ENCODE results near the gene THSD7A.

Gene THSD7A

DNA sequence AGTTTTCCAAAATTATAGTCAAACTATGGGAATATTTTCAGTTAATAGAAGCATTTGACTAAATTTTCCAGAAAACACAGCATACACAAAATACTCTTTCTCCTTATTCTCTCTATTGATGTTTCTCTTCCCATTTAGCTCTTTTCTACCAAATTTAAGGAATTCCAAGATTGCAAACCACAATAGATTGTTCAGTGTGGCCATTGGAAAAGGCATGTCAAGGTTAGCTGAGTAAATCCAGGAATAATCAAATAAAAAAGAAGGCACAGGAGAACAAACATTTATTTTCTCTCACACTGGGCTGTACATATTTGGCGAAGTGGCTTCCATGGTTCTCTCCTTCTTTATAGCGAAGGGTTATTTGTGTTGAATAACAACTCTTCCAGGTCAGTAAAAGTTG, 117.3 kb downstream of the THSD7A start:
- H3K27me3 Mint-ChIP-seq: no peaks in the 10 kb centered on the region
- H3K4me3 Mint-ChIP-seq: no peak overlapping the region
- no peak overlapping the region for H3K27ac Mint-ChIP-seq
- H3K36me3 Mint-ChIP-seq (ENCODE audit: low read depth): no peaks in the 10 kb centered on the region
- no peaks in the 10 kb centered on the region for H3K4me1 Mint-ChIP-seq
- DNase-seq (no peak), ATAC-seq (no peak)
- no peaks in the 10 kb centered on the region for H3K9me3 Mint-ChIP-seq

DNA sequence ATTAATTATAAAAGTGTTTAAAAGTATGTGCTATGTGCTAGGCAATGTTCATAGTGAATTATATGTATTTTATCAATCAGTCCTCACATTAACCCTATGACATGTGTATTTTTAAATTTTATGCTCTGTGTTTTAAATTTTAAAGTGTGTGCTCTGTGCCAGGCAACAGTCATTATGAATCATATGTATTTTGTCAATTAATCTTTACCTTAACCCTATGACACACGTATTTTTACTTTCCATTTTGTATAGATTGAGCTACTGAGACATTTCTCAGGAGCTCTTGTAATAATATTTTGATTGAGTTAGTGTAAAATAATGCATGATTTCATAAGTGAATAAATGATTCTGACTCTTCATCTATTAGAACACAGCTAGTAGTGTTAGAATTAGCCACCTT, 117.8 kb downstream of the THSD7A start:
- Mint-ChIP-seq H3K4me3 (no peak overlapping the region), H3K27me3 (no peaks in the 10 kb centered on the region), H3K9me3 (no peaks in the 10 kb centered on the region), H3K27ac (no peak overlapping the region), H3K36me3 (ENCODE audit: low read depth) (no peaks in the 10 kb centered on the region), H3K4me1 (no peaks in the 10 kb centered on the region)
- ATAC-seq (no peak), DNase-seq (no peak)

DNA sequence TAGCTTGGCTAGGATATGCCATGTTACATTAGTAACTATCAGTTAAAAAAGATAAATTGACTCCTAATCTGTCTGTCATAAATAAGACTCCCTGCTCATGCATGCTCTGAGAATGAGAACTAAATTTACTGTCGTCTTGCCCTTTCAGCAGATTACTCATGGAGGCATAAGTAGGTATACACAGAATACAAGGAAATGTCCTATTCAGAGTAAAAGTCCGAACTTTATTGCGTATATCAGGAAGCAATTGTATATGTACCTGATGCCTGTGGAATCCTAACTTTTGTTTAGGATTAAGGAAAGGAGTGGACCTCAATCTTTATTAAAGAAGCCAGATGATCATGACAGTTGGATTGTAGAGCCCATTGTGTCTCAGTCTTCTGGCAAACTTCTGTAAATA, 118.6 kb downstream of the THSD7A start:
- no peaks in the 10 kb centered on the region for H3K4me1 Mint-ChIP-seq
- ATAC-seq: no peak
- no peaks in the 10 kb centered on the region for H3K36me3 Mint-ChIP-seq (ENCODE audit: low read depth)
- no peak overlapping the region for H3K4me3 Mint-ChIP-seq
- no peaks in the 10 kb centered on the region for H3K27me3 Mint-ChIP-seq
- H3K27ac Mint-ChIP-seq: no peak overlapping the region
- no peak for DNase-seq
- H3K9me3 Mint-ChIP-seq: no peaks in the 10 kb centered on the region

- Mint-ChIP-seq H3K4me3 (no peak overlapping the region), H3K27me3 (no peaks in the 10 kb centered on the region), H3K9me3 (no peaks in the 10 kb centered on the region), H3K27ac (no peak overlapping the region), H3K36me3 (ENCODE audit: low read depth) (no peaks in the 10 kb centered on the region), H3K4me1 (no peaks in the 10 kb centered on the region)
- DNase-seq (no peak), ATAC-seq (no peak)
Measured at GRCh38 chr7:11710377-11710776, 121.6 kb downstream of the THSD7A start.

DNA sequence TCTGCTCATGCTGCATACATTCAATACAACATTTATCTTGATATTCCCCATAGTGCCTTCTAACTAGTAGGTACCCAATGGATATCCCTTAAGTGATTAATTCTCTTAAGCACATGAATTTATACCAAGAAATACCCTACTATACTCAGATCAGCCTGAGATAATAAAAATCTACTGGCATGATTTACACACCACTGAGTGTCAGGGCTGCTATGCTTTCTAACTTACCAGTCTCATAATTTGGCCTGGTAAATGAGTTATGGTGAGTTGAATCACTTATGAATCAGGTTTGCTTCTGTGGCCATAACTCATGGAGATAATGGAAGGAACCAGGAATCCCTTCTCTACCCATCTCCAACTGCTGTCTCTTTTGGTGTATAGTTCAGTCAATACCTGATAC, 122.8 kb downstream of the THSD7A start:
- no peak for DNase-seq

GRCh38 chr7:11707606-11708193, 124.3 kb downstream of the THSD7A start:
- no peak for ATAC-seq

More for the DNA sequence above, 122.8 kb downstream of the THSD7A start:
- no peak overlapping the region for H3K27ac Mint-ChIP-seq
- no peak for ATAC-seq
- no peaks in the 10 kb centered on the region for H3K9me3 Mint-ChIP-seq
- no peaks in the 10 kb centered on the region for H3K36me3 Mint-ChIP-seq (ENCODE audit: low read depth)
- H3K27me3 Mint-ChIP-seq: no peaks in the 10 kb centered on the region
- no peak overlapping the region for H3K4me3 Mint-ChIP-seq
- H3K4me1 Mint-ChIP-seq: no peaks in the 10 kb centered on the region

DNA sequence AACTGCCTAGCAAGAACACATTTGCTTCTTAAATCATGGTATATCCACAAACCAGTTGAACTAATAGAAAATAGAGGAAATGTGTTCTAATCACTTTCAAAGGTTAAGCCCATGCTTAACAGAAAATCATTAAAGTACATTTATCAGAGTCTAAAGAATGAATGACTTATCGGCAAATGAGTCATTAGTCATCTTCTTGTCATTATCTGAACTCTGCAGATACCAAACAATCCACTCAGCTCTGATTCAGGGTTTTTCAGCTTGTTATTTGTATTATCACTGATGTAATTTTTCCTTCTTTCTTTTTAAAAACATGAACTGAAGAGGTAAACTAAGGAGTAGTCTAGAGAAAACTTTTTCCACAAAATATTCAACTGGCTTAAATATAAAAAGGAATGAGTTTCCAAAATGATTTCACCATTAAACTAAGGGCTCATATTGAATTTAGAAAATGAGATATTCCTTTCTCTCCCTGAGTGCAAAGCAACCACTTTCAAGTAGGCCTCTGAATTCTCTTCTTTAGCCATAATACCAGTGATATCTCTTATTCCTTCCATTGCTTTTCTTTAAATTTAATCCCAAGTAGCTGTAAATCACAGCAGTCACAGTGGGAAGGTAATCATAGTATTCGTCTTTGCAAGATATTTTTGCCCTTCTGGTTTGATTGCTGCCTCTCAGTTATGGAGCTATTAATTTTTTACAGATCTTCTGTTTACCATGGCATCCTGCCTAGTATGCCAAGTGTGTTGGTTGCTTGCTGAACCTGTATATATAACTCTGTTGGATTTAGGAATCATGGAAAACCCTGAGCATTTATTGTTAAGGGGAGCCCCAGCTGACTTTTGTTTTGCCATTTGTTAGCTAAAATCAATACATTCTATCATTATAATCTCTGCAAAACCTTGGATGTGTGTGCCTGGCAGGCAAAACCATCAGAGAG, 125.1 kb downstream of the THSD7A start:
- Mint-ChIP-seq H3K36me3 (ENCODE audit: low read depth) (no peaks in the 10 kb centered on the region), H3K4me3 (no peak overlapping the region), H3K27ac (no peak overlapping the region), H3K9me3 (no peaks in the 10 kb centered on the region), H3K4me1 (no peaks in the 10 kb centered on the region), H3K27me3 (no peaks in the 10 kb centered on the region)
- no peak for DNase-seq
- no peak for ATAC-seq

More at GRCh38 chr7:11707606-11708193, 124.3 kb downstream of the THSD7A start:
- Mint-ChIP-seq H3K27me3 (no peaks in the 10 kb centered on the region), H3K4me1 (no peaks in the 10 kb centered on the region), H3K27ac (no peak overlapping the region), H3K36me3 (ENCODE audit: low read depth) (no peaks in the 10 kb centered on the region), H3K4me3 (no peak overlapping the region), H3K9me3 (no peaks in the 10 kb centered on the region)
- DNase-seq: no peak

- H3K4me1 Mint-ChIP-seq: no peaks in the 10 kb centered on the region
- no peak for ATAC-seq
- H3K36me3 Mint-ChIP-seq (ENCODE audit: low read depth): no peaks in the 10 kb centered on the region
- H3K27me3 Mint-ChIP-seq: no peaks in the 10 kb centered on the region
- no peaks in the 10 kb centered on the region for H3K9me3 Mint-ChIP-seq
- no peak for DNase-seq
- no peak overlapping the region for H3K27ac Mint-ChIP-seq
- no peak overlapping the region for H3K4me3 Mint-ChIP-seq
Measured at GRCh38 chr7:11703829-11704228, 128.2 kb downstream of the THSD7A start.

DNA sequence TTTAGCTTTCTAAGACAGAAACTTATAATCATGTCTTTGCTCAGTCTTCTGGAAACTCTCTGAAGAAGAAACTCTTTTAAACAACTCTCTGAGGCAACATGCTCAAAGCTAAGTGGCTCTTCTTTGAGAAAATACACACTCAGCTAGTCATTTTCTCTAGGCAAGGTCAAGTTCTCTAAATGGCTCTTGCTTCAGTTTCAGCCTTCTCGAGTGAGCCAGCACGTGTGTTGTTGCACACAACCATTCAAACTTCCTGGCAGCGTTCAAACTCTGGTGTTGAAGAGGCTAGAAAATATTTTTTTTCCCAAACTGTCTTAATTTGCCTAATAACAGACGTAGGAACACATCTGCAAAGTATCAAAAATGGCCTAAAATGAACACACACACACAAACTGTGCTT, 129.1 kb downstream of the THSD7A start:
- no peaks in the 10 kb centered on the region for H3K9me3 Mint-ChIP-seq
- H3K27me3 Mint-ChIP-seq: no peaks in the 10 kb centered on the region
- no peaks in the 10 kb centered on the region for H3K36me3 Mint-ChIP-seq (ENCODE audit: low read depth)
- H3K4me1 Mint-ChIP-seq: no peaks in the 10 kb centered on the region
- DNase-seq (no peak), ATAC-seq (no peak)
- H3K27ac Mint-ChIP-seq: no peak overlapping the region
- H3K4me3 Mint-ChIP-seq: no peak overlapping the region

DNA sequence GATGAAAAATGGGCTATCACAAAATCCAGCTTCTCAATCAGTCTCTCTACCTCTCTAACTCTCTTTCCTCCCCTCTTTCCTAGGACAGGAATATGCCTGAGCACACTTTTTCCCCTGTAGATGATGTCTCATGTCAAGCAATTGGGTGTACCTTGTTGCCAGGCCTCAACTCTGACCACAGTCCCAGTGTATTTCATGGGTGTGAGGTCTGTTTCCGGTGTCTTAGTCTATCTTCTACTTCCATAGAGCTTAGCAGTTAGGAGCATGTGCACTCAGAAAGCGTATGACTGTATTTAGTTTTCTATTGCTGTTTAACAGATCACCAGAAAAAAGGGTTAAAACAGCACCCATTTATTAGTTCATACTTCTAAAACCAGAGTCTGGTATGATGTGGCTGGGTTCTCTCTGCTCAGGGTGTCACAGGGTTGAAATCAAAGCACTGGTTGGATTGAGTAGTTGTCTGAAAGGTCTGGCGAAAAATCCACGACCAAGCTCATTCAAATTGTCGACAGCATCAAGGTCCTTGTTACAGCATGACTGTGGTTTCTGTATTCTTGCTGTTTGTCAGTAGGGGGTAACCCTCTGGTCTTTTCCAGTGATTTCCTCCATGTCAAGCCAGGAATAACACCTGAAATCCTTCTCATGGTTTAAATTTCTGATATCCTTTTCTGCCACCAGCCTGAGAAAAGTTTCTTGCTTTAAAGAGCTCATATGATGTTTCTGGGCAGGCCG, 130.0 kb downstream of the THSD7A start:
- Mint-ChIP-seq H3K36me3 (ENCODE audit: low read depth) (no peaks in the 10 kb centered on the region), H3K9me3 (no peaks in the 10 kb centered on the region), H3K27me3 (no peaks in the 10 kb centered on the region), H3K27ac (no peak overlapping the region), H3K4me3 (no peak overlapping the region), H3K4me1 (no peaks in the 10 kb centered on the region)
- no peak for DNase-seq
- ATAC-seq: no peak

- H3K27ac Mint-ChIP-seq: no peak overlapping the region
- H3K4me3 Mint-ChIP-seq: no peak overlapping the region
- no peak for DNase-seq
- no peaks in the 10 kb centered on the region for H3K27me3 Mint-ChIP-seq
- H3K9me3 Mint-ChIP-seq: no peaks in the 10 kb centered on the region
- ATAC-seq: no peak
- no peaks in the 10 kb centered on the region for H3K4me1 Mint-ChIP-seq
- H3K36me3 Mint-ChIP-seq (ENCODE audit: low read depth): no peaks in the 10 kb centered on the region
Measured at GRCh38 chr7:11699666-11700065, 132.3 kb downstream of the THSD7A start.

DNA sequence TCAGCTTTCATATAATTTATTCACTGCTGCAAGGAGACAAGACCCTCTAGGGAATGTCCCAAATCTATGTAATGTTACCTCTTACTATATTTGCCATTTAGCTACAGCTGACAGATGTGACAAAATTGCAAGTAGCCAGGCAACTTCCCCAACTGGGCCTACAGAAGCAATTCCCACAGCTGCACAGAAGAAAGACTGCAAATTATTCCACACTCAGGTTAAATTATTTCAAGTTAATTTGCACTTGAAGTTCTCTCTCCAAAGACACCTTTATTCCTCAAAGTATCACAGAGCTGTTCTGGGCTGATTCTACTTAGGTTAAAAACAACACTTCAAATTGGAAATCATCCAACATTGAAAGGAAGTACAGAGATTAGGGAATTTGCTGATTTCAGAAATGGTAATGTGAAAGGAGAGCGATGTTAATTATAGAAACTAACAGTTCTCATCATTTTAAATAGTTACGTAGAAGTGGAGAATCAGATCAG, 133.6 kb downstream of the THSD7A start:
- ATAC-seq: no peak
- H3K4me3 Mint-ChIP-seq: no peak overlapping the region
- DNase-seq: no peak
- no peak overlapping the region for H3K27ac Mint-ChIP-seq
- H3K27me3 Mint-ChIP-seq: no peaks in the 10 kb centered on the region
- no peaks in the 10 kb centered on the region for H3K9me3 Mint-ChIP-seq
- no peaks in the 10 kb centered on the region for H3K36me3 Mint-ChIP-seq (ENCODE audit: low read depth)
- H3K4me1 Mint-ChIP-seq: no peaks in the 10 kb centered on the region

DNA sequence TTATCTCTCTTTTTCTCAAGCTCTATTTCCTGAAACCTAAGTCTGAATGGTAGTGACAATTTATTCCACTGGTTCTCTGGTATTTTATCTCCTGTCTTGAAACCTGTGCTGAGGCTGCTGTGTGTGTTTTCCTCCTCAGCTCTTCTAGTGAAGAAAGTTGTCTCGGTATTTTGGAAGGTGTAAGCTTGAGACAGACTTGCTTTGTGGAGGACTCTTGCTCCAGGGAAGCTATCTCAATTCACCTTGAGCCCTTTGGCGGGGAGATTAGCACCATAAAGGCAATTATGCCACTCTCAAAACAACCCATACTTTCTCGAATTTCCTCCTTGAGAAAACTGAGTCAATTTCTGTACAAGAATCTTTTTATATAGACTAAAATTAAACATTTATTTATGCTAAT, 141.6 kb downstream of the THSD7A start:
- no peak for ATAC-seq
- Mint-ChIP-seq H3K4me1 (no peaks in the 10 kb centered on the region), H3K4me3 (no peak overlapping the region), H3K36me3 (ENCODE audit: low read depth) (no peaks in the 10 kb centered on the region), H3K27ac (no peak overlapping the region), H3K9me3 (no peaks in the 10 kb centered on the region), H3K27me3 (no peaks in the 10 kb centered on the region)
- no peak for DNase-seq

GRCh38 chr7:11689096-11689495, 142.9 kb downstream of the THSD7A start:
- no peak overlapping the region for H3K4me3 Mint-ChIP-seq
- no peak for DNase-seq
- H3K36me3 Mint-ChIP-seq (ENCODE audit: low read depth): no peaks in the 10 kb centered on the region
- H3K9me3 Mint-ChIP-seq: peaks cover 1% of the 10 kb centered on the region
- no peaks in the 10 kb centered on the region for H3K27me3 Mint-ChIP-seq
- no peak for ATAC-seq
- no peaks in the 10 kb centered on the region for H3K4me1 Mint-ChIP-seq
- no peak overlapping the region for H3K27ac Mint-ChIP-seq

DNA sequence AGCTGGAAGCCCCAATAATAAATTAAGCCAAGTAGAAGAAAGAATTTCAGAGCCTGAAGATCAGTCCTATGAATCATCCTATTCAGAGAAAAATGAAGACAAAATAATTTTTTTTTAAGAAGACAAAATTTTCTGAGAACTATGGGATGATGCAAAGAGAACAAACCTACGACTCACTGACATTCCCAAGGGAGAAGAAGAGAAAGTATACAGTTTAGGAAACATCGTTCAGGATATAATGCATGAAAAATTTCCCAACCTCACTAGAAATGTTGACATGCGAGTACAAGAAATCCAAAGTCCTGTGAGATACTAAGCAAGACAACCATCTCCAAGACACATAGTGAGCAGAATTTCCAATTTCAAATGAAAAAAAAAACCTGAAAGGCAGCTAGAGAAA, 150.5 kb downstream of the THSD7A start:
- DNase-seq (no peak), ATAC-seq (no peak)
- no peaks in the 10 kb centered on the region for H3K4me1 Mint-ChIP-seq
- H3K36me3 Mint-ChIP-seq (ENCODE audit: low read depth): no peaks in the 10 kb centered on the region
- peaks cover 18% of the 10 kb centered on the region for H3K9me3 Mint-ChIP-seq
- H3K27me3 Mint-ChIP-seq: no peaks in the 10 kb centered on the region
- no peak overlapping the region for H3K4me3 Mint-ChIP-seq
- H3K27ac Mint-ChIP-seq: no peak overlapping the region

Measured in activated naive CD8-positive, alpha-beta T cell treated with anti-CD3 and anti-CD28 coated beads, Interleukin-2, amount 50 U/mL, for 24 hours (primary cell).